ENCODE data around the gene FRMPD4.

FRMPD4 gene

GRCh38 chrX:12307961-12308360 lies 169.7 kb downstream of the FRMPD4 start:
- no peak for DNase-seq

- no peak for DNase-seq
Observed at GRCh38 chrX:12308420-12308819, 170.1 kb downstream of the FRMPD4 start.

GRCh38 chrX:12309040-12309743 lies 170.9 kb downstream of the FRMPD4 start:
- DNase-seq = no peak

GRCh38 chrX:12309744-12310076 lies 171.4 kb downstream of the FRMPD4 start:
- no peak for DNase-seq

- no peak for DNase-seq
Observed at GRCh38 chrX:12314651-12315050, 176.4 kb downstream of the FRMPD4 start.

- DNase-seq = no peak
Observed at GRCh38 chrX:12315526-12315925, 177.3 kb downstream of the FRMPD4 start.

- no peak for DNase-seq
Observed at GRCh38 chrX:12319003-12319519, 180.8 kb downstream of the FRMPD4 start.

GRCh38 chrX:12319992-12320391 lies 181.7 kb downstream of the FRMPD4 start:
- no peak for DNase-seq

GRCh38 chrX:12322031-12322430 lies 183.8 kb downstream of the FRMPD4 start:
- DNase-seq = no peak

- no peak for DNase-seq
Observed at GRCh38 chrX:12325171-12325570, 186.9 kb downstream of the FRMPD4 start.

GRCh38 chrX:12327836-12328235 lies 189.6 kb downstream of the FRMPD4 start:
- no peak for DNase-seq

- DNase-seq = no peak
Observed at GRCh38 chrX:12329476-12329875, 191.2 kb downstream of the FRMPD4 start.

GRCh38 chrX:12330841-12331240 lies 192.6 kb downstream of the FRMPD4 start:
- no peak for DNase-seq

- DNase-seq = no peak
Observed at GRCh38 chrX:12332786-12333347, 194.6 kb downstream of the FRMPD4 start.

GRCh38 chrX:12339921-12340320 lies 201.6 kb downstream of the FRMPD4 start:
- DNase-seq = no peak

GRCh38 chrX:12344954-12345353 lies 206.7 kb downstream of the FRMPD4 start:
- DNase-seq = no peak

GRCh38 chrX:12349201-12349600 lies 210.9 kb downstream of the FRMPD4 start:
- DNase-seq = no peak

- DNase-seq = no peak
Observed at GRCh38 chrX:12352922-12353321, 214.6 kb downstream of the FRMPD4 start.

GRCh38 chrX:12360383-12360782 lies 222.1 kb downstream of the FRMPD4 start:
- DNase-seq = no peak

- DNase-seq = no peak
Observed at GRCh38 chrX:12360986-12361598, 222.8 kb downstream of the FRMPD4 start.

- DNase-seq = no peak
Observed at GRCh38 chrX:12363216-12363615, 224.9 kb downstream of the FRMPD4 start.

- DNase-seq = no peak
Observed at GRCh38 chrX:12366440-12366839, 228.2 kb downstream of the FRMPD4 start.

- no peak for DNase-seq
Observed at GRCh38 chrX:12367254-12367653, 229.0 kb downstream of the FRMPD4 start.

GRCh38 chrX:12370497-12370986 lies 232.3 kb downstream of the FRMPD4 start:
- no peak for DNase-seq

Data from GDM1 (cell line).